ENCODE results near the gene SAE1. TPM values are rescaled to one million over a fixed set of nuclear protein-coding genes. Genes with fewer than 3 reads are reported as not detected.

Gene SAE1
- total RNA-seq, 1 experiment from 2014 or later: 314 TPM

- ChIA-PET POLR2A (ENCODE audit: low non-redundant PET) (no interaction called here), CTCF (interaction anchor here (0.6 kb wide), 1 partner anchor 142 kb away, joined by 3 read pairs; no protein-coding TSS in a partner anchor)
- intact Hi-C loops (cut with micrococcal nuclease; ENCODE audit: unreplicated experiment): loop anchor here (10.0 kb wide), 1 partner anchor 90 kb away; no protein-coding TSS in a partner anchor
- no TSS peak for BruUV-seq (replicated peaks)
- TF ChIP-seq, protein P1, sequence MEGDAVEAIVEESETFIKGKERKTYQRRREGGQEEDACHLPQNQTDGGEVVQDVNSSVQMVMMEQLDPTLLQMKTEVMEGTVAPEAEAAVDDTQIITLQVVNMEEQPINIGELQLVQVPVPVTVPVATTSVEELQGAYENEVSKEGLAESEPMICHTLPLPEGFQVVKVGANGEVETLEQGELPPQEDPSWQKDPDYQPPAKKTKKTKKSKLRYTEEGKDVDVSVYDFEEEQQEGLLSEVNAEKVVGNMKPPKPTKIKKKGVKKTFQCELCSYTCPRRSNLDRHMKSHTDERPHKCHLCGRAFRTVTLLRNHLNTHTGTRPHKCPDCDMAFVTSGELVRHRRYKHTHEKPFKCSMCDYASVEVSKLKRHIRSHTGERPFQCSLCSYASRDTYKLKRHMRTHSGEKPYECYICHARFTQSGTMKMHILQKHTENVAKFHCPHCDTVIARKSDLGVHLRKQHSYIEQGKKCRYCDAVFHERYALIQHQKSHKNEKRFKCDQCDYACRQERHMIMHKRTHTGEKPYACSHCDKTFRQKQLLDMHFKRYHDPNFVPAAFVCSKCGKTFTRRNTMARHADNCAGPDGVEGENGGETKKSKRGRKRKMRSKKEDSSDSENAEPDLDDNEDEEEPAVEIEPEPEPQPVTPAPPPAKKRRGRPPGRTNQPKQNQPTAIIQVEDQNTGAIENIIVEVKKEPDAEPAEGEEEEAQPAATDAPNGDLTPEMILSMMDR (conservative IDR thresholded peaks at IDR 0.05; ENCODE audit: low read depth, low read length): no peak
- no peak for TF ChIP-seq EZH2 (IDR thresholded peaks at IDR 0.05; ENCODE audit: borderline replicate concordance, low read depth, low read length, poor library complexity, severe bottlenecking)
- Histone ChIP-seq H3K4me1 (ENCODE audit: insufficient read depth, low read length, poor library complexity, severe bottlenecking) (peaks cover 6% of the 10 kb centered on the region), H3K36me3 (ENCODE audit: insufficient read depth, low read length, poor library complexity, severe bottlenecking) (peaks cover 97% of the 10 kb centered on the region), H3K4me3 (ENCODE audit: low read depth, low read length, poor library complexity, severe bottlenecking) (no peak overlapping the region), H3K27me3 (replicated peaks; ENCODE audit: insufficient read depth, low read depth, low read length, poor library complexity) (no peaks in the 10 kb centered on the region), H3K27ac (ENCODE audit: low read depth, low read length, poor library complexity, severe bottlenecking) (no peak overlapping the region), H3K9me3 (ENCODE audit: low read depth, low read length, poor library complexity, severe bottlenecking) (no peaks in the 10 kb centered on the region)
- DNase-seq (ENCODE audit: low spot score): no peak
Measured at GRCh38 chr19:47155148-47155547, 24.5 kb downstream of the SAE1 start.

DNA sequence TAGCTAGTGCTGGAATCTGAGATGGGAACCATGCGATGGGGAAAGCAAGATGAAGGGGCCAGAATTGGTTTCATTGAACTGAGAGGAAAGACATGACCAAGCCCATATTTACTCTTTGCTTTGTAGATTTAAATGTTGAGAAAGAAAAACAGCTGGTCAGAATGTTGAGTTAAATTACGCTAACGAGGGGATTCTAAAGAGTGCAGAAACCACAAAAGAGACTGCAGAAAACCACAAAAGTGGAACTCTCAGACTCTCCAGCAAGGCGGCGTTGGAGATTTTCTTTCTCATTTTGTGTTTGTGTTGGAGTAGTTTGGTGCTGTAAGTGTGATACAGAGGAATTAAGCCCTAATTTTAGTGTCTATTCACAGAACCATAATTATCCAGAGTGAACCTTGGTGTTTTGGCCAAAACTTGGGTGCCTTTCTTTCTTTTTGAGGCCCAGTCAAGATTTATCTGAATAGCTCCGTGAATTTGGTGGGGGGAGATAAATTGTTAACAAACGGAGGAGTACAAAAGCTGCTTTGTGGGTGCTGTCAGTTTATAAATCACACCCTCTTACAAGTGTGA, 26.3 kb downstream of the SAE1 start:
- no TSS peak for BruUV-seq (replicated peaks)
- intact Hi-C loops (cut with micrococcal nuclease; ENCODE audit: unreplicated experiment): loop anchor here (10.0 kb wide), 1 partner anchor 88 kb away; no protein-coding TSS in a partner anchor

DNA sequence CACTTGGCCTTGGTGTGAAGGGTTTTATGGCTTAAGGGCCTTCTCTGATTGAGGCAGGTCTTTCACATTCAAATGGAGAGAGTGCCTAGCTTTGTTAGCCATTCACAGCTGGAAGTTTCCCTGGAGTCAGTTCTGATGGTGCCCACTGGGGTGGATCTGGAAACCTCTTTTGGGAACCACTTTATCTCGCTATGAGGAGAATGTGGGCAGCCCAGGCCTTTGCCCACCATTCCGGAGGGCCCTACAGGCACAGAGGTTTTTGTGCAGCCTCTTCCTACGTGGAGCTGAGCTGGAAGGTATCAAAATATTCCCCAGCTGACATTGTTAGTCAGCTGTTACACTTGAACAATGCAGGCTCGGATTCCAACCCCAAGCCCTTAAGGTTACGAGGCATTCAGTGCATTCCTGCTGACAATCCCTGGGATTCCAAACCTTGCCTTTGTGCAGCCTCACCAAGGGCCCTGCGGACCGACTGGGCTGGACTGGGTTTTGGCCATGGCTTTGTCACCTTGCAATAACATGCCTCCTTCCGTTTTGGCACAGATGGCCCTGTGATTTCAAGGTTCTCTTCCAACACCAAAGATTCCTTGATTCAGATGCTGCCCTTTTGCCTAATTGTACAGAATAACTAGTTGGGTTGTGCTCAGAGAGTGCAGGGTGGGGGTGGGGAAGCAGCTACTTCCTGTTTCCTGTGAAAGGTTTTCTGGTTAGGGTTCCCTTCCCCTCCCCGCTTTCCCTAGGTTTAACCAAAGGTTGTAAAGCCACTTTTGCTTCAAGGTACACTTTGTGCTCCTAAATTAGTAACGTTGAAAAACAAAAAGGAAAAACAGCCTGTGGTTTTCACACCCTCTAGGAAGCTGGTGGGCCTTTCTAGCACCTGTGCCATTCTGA, 27.0 kb downstream of the SAE1 start:
- no peak for DNase-seq (ENCODE audit: low spot score)
- POLR2A ChIA-PET (ENCODE audit: low non-redundant PET): no interaction called here

More for the DNA sequence above, 26.3 kb downstream of the SAE1 start:
- H3K4me3 ChIP-seq (ENCODE audit: low read depth, low read length, poor library complexity, severe bottlenecking): no peak overlapping the region
- TF ChIP-seq, protein P1 (conservative IDR thresholded peaks at IDR 0.05; ENCODE audit: low read depth, low read length): no peak
- TF ChIP-seq EZH2 (IDR thresholded peaks at IDR 0.05; ENCODE audit: borderline replicate concordance, low read depth, low read length, poor library complexity, severe bottlenecking): no peak
- no peaks in the 10 kb centered on the region for H3K9me3 ChIP-seq (ENCODE audit: low read depth, low read length, poor library complexity, severe bottlenecking)
- H3K4me1 ChIP-seq (ENCODE audit: insufficient read depth, low read length, poor library complexity, severe bottlenecking): peaks cover 6% of the 10 kb centered on the region
- CTCF ChIA-PET: no interaction called here
- peaks cover 91% of the 10 kb centered on the region for H3K36me3 ChIP-seq (ENCODE audit: insufficient read depth, low read length, poor library complexity, severe bottlenecking)
- POLR2A ChIA-PET (ENCODE audit: low non-redundant PET): interaction anchor here (0.7 kb wide), 1 partner anchor 11 kb away, joined by 5 read pairs; no protein-coding TSS in a partner anchor
- peak overlapping the region; percentile 20 for H3K27ac ChIP-seq (ENCODE audit: low read depth, low read length, poor library complexity, severe bottlenecking)
- H3K27me3 ChIP-seq (replicated peaks; ENCODE audit: insufficient read depth, low read depth, low read length, poor library complexity): no peaks in the 10 kb centered on the region
- no peak for DNase-seq (ENCODE audit: low spot score)

More for the DNA sequence above, 27.0 kb downstream of the SAE1 start:
- H3K27ac ChIP-seq (ENCODE audit: low read depth, low read length, poor library complexity, severe bottlenecking): peak overlapping the region; percentile 20
- no peaks in the 10 kb centered on the region for H3K9me3 ChIP-seq (ENCODE audit: low read depth, low read length, poor library complexity, severe bottlenecking)
- TF ChIP-seq EZH2 (IDR thresholded peaks at IDR 0.05; ENCODE audit: borderline replicate concordance, low read depth, low read length, poor library complexity, severe bottlenecking): no peak
- TF ChIP-seq, protein P1 (conservative IDR thresholded peaks at IDR 0.05; ENCODE audit: low read depth, low read length): no peak
- no peaks in the 10 kb centered on the region for H3K27me3 ChIP-seq (replicated peaks; ENCODE audit: insufficient read depth, low read depth, low read length, poor library complexity)
- BruUV-seq (replicated peaks): no TSS peak
- intact Hi-C loops (cut with micrococcal nuclease; ENCODE audit: unreplicated experiment): loop anchor here (10.0 kb wide), 1 partner anchor 87 kb away; no protein-coding TSS in a partner anchor
- no peak overlapping the region for H3K4me3 ChIP-seq (ENCODE audit: low read depth, low read length, poor library complexity, severe bottlenecking)
- peaks cover 91% of the 10 kb centered on the region for H3K36me3 ChIP-seq (ENCODE audit: insufficient read depth, low read length, poor library complexity, severe bottlenecking)
- peaks cover 6% of the 10 kb centered on the region for H3K4me1 ChIP-seq (ENCODE audit: insufficient read depth, low read length, poor library complexity, severe bottlenecking)
- CTCF ChIA-PET: no interaction called here
